GM06990 (cell line): ENCODE measurements around the gene F2R.

Experiments
- DNase-seq: peaks from one replicate; pipeline ENCODE4 v3.0.0-alpha.2; 2011; ENCODE audit not compliant: insufficient read length; ENCODE audit errors: extremely low read depth
- H3K27me3 ChIP-seq: replicated peaks from 2 replicates; pipeline ENCODE4 v1.6.0; 2011; ENCODE audit warnings: low read length; ENCODE audit not compliant: control insufficient read depth, insufficient read depth
- H3K36me3 ChIP-seq: 2 replicates; pipeline ENCODE4 v1.5.1; 2011; ENCODE audit warnings: low read length; ENCODE audit not compliant: control insufficient read depth, insufficient read depth
- H3K4me3 ChIP-seq: replicated peaks from 2 replicates; pipeline ENCODE4 v1.5.1; 2011; ENCODE audit warnings: low read depth, mild to moderate bottlenecking, control low read depth, low read length
- CTCF ChIP-seq: IDR thresholded peaks from 2 replicates; pipeline ENCODE4 v1.5.1; 2011; ENCODE audit warnings: low read length, control low read depth, mild to moderate bottlenecking, inconsistent platforms; ENCODE audit not compliant: insufficient read depth, poor library complexity, severe bottlenecking

Gene F2R

GRCh38 chr5:76691467-76692273 is 24.3 kb upstream of the F2R start:
- no peaks in the 10 kb centered on the region for H3K27me3 ChIP-seq
- H3K36me3 ChIP-seq = no peaks in the 10 kb centered on the region
- DNase-seq = peak; percentile 37
- H3K4me3 ChIP-seq = 0 out of 2 replicates have a peak overlapping the region, but pooled peaks have one; percentile 3
- TF ChIP-seq CTCF = no peak

GRCh38 chr5:76692274-76692540 is 23.7 kb upstream of the F2R start:
- Histone ChIP-seq H3K36me3 (no peaks in the 10 kb centered on the region), H3K4me3 (no peak overlapping the region), H3K27me3 (no peaks in the 10 kb centered on the region)
- DNase-seq = no peak
- no peak for TF ChIP-seq CTCF

GRCh38 chr5:76692651-76693050 is 23.3 kb upstream of the F2R start:
- H3K36me3 ChIP-seq = no peaks in the 10 kb centered on the region
- no peak overlapping the region for H3K4me3 ChIP-seq
- no peak for TF ChIP-seq CTCF
- H3K27me3 ChIP-seq = no peaks in the 10 kb centered on the region
- no peak for DNase-seq

- no peak for DNase-seq
- Histone ChIP-seq H3K4me3 (no peak overlapping the region), H3K36me3 (no peaks in the 10 kb centered on the region), H3K27me3 (no peaks in the 10 kb centered on the region)
- no peak for TF ChIP-seq CTCF
Observed at GRCh38 chr5:76693141-76693540, 22.8 kb upstream of the F2R start.

GRCh38 chr5:76694317-76694716 is 21.6 kb upstream of the F2R start:
- H3K27me3 ChIP-seq = no peaks in the 10 kb centered on the region
- no peak for DNase-seq
- no peak for TF ChIP-seq CTCF
- no peaks in the 10 kb centered on the region for H3K36me3 ChIP-seq
- H3K4me3 ChIP-seq = no peak overlapping the region

- DNase-seq = no peak
- H3K36me3 ChIP-seq = no peaks in the 10 kb centered on the region
Observed at GRCh38 chr5:76695346-76695745, 20.6 kb upstream of the F2R start.

More at GRCh38 chr5:76695346-76695745, 20.6 kb upstream of the F2R start:
- Histone ChIP-seq H3K27me3 (no peaks in the 10 kb centered on the region), H3K4me3 (no peak overlapping the region)
- no peak for TF ChIP-seq CTCF
